ENCODE data around the gene USP17L10. TPM values are rescaled to one million over a fixed set of nuclear protein-coding genes. Genes with fewer than 3 reads are reported as not detected.
"Not testable (repeated sequence)": the region's sequence is repeated elsewhere in the genome, so short reads cannot be mapped to it uniquely, and the experiment has no call there.

The USP17L10 gene
- total RNA-seq, 3 donors from 2014 or later = not detected

DNA sequence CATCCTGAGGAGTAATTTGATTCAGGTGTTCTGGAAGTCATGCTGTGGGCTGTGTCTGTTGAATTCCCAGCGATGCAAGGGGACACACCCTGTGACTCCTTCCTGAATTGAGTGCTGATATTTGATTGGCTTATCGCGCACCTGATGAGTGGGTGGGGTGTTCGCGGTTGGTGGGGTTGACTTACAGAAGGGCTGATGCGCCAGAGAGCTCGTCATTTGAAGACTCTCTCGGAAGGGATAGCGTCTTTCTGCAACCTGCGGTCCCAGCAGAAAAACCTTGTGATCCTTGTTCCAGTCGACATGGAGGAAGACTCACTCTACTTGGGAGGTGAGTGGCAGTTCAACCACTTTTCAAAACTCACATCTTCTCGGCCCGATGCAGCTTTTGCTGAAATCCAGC, 42.6 kb downstream of the USP17L10 start, which contains the start of gene USP17L19:
Gene USP17L19, plus strand, starts transcription at position 301 of the 400 bp plus-strand sequence. Its CDS starts 0 bp downstream, at position 301.
- ATAC-seq; H3K4me3 ChIP-seq; H3K36me3 ChIP-seq (ENCODE audit: low read depth); DNase-seq; H3K4me1 ChIP-seq (ENCODE audit: low read depth); H3K9me3 ChIP-seq; intact Hi-C loops (cut with DNase I, micrococcal nuclease): not testable (repeated sequence)

DNA sequence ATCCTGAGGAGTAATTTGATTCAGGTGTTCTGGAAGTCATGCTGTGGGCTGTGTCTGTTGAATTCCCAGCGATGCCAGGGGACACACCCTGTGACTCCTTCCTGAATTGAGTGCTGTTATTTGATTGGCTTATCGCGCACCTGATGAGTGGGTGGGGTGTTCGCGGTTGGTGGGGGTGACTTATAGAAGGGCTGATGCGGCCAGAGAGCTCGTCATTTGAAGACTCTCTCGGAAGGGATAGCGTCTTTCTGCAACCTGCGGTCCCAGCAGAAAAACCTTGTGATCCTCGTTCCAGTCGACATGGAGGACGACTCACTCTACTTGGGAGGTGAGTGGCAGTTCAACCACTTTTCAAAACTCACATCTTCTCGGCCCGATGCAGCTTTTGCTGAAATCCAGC, 47.4 kb downstream of the USP17L10 start, which contains the start of gene USP17L20:
Gene USP17L20, plus strand, starts transcription at position 301 of the 400 bp plus-strand sequence. Its CDS starts 0 bp downstream, at position 301.
- H3K36me3 ChIP-seq (ENCODE audit: low read depth); H3K9me3 ChIP-seq; H3K4me1 ChIP-seq (ENCODE audit: low read depth); intact Hi-C loops (cut with DNase I, micrococcal nuclease); DNase-seq; ATAC-seq; H3K4me3 ChIP-seq: not testable (repeated sequence)

Other genes starting within 250 kb of the USP17L10 start
- gene FAM90A26, start 40.2 kb upstream of the USP17L10 start, total RNA-seq = not detected
- gene USP17L11, start 4.7 kb downstream of the USP17L10 start, total RNA-seq = not detected
- gene USP17L12, start 9.5 kb downstream of the USP17L10 start, total RNA-seq = not detected
- gene USP17L13, start 14.2 kb downstream of the USP17L10 start, total RNA-seq = not detected
- not detected for gene USP17L15, start 23.7 kb downstream of the USP17L10 start, total RNA-seq
- not detected for gene USP17L17, start 33.2 kb downstream of the USP17L10 start, total RNA-seq
- not detected for gene USP17L18, start 38.0 kb downstream of the USP17L10 start, total RNA-seq
- gene USP17L19, start 42.7 kb downstream of the USP17L10 start, total RNA-seq = not detected
- not detected for gene USP17L20, start 47.5 kb downstream of the USP17L10 start, total RNA-seq
- gene USP17L21, start 52.2 kb downstream of the USP17L10 start, total RNA-seq = not detected
- not detected for gene USP17L22, start 57.0 kb downstream of the USP17L10 start, total RNA-seq
- not detected for gene USP17L24, start 114.5 kb downstream of the USP17L10 start, total RNA-seq
- not detected for gene USP17L25, start 119.3 kb downstream of the USP17L10 start, total RNA-seq
- gene USP17L26, start 124.0 kb downstream of the USP17L10 start, total RNA-seq = not detected
- not detected for gene USP17L5, start 128.7 kb downstream of the USP17L10 start, total RNA-seq
- gene USP17L27, start 133.5 kb downstream of the USP17L10 start, total RNA-seq = not detected
- not detected for gene USP17L28, start 138.2 kb downstream of the USP17L10 start, total RNA-seq
- not detected for gene USP17L29, start 143.0 kb downstream of the USP17L10 start, total RNA-seq
- gene USP17L30, start 152.5 kb downstream of the USP17L10 start, total RNA-seq = not detected
- not detected for gene DEFB131A, start 233.8 kb downstream of the USP17L10 start, total RNA-seq

All from mucosa of descending colon (tissue), 3 donors.